IPS-18c (cell line): ENCODE data around the gene MED8.

Experiments
- H3K4me3 ChIP-seq: 2 replicates; pipeline ENCODE4 v1.7.0; 2013; ENCODE audit warnings: low read depth, mild to moderate bottlenecking, low read length, moderate library complexity; ENCODE audit not compliant: insufficient read depth
- H3K9me3 ChIP-seq: one replicate; pipeline ENCODE4 v1.6.1; 2013; ENCODE audit warnings: mild to moderate bottlenecking, low read length, moderate library complexity; ENCODE audit not compliant: control insufficient read depth, insufficient read depth

The MED8 gene, protein sequence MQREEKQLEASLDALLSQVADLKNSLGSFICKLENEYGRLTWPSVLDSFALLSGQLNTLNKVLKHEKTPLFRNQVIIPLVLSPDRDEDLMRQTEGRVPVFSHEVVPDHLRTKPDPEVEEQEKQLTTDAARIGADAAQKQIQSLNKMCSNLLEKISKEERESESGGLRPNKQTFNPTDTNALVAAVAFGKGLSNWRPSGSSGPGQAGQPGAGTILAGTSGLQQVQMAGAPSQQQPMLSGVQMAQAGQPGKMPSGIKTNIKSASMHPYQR

DNA sequence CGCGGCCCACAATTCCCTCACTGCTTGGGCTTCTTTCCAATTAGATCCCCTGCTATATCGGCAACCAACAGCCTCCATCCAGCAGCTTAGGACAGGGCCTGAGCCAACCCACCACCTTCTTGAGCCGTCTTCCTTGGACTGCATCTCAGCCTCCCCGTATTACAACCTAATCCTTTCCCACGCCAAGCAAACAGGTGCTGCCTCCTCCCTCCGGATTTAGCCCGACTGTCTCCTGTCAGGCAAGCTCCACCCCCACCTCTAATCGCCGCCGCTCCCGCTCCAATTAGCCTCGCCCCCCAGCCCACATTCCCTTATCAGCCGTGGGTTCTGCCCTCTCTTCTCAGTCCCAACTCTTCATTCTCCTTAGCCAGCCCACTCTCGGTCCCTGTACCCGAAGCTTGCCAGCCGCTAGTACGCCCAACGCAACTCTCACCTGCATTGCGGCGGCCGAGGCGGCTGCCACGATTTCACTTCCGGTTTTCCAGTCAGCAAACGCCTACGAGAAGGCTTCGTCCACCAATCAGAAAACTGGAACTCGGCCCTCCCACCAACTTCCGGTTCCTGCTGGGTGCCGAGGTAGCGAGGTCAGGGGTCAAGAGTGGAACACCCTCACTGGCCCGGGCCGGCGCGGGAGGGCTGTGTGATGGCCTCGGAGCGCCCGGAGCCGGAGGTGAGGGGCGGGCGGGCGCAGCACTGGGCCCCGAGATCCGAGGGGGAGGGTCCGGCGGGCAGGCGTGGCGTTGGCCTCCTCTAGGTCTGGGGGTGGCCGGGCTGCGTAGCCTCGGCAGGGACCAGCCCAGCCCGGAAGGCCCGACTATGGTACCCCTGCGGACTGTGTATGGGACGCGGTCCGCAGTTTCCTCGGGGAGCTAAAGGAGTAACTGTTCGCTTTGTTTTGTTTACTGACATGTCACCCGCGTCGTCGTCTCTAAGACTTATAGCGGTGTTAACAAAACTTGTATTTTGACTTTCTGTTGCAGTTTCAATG is at the start of gene MED8, which contains the start of gene SZT2:
MED8 (minus strand) TSS at position 475 of the 988 bp plus-strand sequence; CDS start at position 439, 36 bp downstream.
SZT2 (plus strand) TSS at position 574 of the 988 bp plus-strand sequence; CDS start at position 644, 70 bp downstream.
- no peaks in the 10 kb centered on the region for H3K9me3 ChIP-seq

DNA sequence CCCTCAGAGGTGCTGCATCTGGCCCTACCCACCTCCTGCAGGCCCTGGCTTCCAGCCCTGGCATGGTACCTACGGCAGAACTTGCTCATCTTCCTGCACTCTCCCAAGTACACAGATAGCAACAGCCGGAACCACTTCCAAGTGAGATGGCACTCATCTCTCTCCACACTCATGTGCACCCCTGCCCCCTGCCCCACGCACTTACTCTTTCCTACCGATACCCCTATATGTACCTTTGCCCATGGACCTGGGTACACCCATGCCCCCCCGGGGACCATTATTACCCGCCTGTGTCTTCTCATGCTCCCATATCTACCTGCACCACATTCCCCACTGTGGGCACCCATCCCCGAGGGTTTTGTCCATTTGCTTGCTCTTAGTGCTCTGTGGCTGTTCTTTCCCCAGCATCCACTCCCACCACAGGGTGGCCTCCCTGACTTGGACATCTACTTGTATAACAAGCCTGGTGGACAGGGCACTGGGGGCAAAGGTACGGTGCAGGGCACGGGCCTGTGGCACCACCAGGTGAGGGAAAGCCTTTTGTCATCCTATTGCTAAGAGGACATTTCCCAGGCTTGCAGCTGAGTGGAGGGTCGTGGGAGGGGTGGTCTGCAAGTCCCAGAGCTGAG is 49.5 kb upstream of the MED8 start:
- Histone ChIP-seq H3K4me3 (no peak overlapping the region), H3K9me3 (no peaks in the 10 kb centered on the region)

More for the DNA sequence above, at the start of gene MED8, which contains the start of gene SZT2:
- H3K4me3 ChIP-seq, result peak within 1 kb of the TSS; percentile 84

DNA sequence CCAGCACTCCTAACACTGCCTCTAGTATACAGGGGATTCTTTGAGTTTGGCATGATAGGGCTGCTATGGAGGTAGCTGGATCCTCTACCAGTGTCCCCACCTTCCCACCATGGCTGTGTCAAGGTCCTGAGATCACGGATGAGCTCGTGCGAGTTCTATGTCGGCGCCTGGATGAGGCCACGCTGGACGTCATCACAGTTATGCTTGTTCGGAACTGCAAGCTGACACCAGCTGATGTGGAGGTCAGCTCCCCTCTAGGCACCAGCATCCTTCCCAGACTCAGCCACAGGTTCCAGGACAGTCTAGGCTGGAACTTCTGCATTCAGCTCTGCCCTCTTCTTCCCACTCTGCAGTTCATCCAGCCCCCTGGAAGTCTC is 49.0 kb upstream of the MED8 start:
- no peaks in the 10 kb centered on the region for H3K9me3 ChIP-seq
- no peak overlapping the region for H3K4me3 ChIP-seq

DNA sequence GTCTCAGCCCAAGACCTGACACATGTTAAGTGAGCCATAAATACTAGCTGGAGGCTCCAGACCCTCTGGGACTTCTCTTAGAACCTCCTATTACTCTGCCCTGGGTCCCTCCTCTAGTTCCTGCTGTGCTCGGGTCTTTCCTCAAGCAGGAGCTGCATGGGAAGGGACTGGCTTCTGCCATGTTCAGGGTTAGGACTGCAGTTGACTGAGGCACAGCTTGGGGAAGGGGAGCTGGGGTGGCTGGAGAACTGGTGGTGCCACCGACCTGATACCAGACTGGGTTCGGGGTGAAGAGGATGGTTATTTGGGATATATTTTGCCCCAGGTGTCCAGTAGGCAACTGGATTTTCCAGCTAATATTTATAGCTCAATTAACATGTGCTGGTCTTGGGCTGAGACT is 48.4 kb upstream of the MED8 start:
- Histone ChIP-seq H3K9me3 (no peaks in the 10 kb centered on the region), H3K4me3 (no peak overlapping the region)

DNA sequence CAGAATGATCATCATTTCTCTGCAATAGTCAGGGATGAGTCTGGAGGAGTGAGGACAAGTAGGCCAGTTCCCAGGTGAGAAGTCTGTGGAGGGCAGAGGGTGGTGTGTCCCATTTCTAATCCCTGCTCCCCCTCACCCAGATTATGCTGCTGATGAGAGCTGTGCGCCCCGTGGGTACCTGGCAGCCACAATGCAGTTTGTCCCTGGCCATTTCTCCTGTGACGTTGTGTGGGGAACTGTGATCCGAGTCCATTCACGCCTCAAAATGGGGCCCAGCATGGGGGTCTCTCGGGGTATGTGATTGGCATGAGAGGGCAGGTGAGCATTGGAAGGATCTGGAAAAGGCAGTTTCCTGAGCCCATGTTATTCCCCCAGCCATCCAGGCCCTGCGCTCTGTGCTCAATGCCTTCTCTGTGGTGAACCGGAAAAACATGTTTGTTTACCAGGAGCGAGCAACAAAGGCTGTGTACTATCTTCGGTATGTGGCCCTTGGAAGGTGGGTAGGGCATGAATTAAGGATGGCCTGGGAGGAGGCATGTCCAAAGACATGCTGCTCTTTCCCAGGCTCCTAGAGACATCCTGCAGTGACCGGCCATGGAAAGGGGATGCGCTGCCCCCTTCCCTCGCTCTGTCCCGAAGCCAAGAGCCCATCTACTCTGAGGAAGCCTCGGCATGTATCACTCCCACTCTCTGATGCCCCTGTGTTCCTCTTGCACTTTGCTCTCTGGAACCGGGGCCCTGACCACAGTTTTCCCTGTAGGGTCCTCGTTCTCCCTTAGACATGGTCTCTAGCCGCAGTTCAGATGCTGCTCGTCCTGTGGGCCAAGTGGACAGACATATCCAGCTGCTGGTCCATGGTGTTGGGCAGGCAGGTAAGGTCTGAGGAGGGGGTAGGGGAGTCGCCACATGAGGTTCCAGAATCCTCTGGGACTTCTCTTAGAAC is 47.7 kb upstream of the MED8 start:
- Histone ChIP-seq H3K9me3 (no peaks in the 10 kb centered on the region), H3K4me3 (no peak overlapping the region)

DNA sequence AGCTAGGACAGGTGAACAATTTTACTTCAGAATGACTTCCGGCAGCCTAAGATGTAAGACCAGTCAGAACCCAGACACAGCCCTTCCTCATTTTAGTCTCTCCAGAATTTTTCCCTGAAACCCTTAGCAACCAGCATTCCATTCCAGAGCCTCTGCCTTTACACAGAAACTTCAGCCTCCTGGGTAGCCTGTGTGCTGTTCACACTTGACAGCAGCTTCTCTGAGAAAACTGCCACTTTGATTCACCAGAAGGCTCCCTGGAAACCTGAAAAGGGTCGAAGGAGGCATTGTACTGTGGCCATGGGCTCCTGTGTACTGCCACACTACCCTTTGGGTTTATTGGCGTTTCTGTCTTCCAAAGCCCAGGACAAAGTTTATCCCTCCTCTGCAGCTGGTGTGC is 46.8 kb upstream of the MED8 start:
- Histone ChIP-seq H3K4me3 (no peak overlapping the region), H3K9me3 (no peaks in the 10 kb centered on the region)

DNA sequence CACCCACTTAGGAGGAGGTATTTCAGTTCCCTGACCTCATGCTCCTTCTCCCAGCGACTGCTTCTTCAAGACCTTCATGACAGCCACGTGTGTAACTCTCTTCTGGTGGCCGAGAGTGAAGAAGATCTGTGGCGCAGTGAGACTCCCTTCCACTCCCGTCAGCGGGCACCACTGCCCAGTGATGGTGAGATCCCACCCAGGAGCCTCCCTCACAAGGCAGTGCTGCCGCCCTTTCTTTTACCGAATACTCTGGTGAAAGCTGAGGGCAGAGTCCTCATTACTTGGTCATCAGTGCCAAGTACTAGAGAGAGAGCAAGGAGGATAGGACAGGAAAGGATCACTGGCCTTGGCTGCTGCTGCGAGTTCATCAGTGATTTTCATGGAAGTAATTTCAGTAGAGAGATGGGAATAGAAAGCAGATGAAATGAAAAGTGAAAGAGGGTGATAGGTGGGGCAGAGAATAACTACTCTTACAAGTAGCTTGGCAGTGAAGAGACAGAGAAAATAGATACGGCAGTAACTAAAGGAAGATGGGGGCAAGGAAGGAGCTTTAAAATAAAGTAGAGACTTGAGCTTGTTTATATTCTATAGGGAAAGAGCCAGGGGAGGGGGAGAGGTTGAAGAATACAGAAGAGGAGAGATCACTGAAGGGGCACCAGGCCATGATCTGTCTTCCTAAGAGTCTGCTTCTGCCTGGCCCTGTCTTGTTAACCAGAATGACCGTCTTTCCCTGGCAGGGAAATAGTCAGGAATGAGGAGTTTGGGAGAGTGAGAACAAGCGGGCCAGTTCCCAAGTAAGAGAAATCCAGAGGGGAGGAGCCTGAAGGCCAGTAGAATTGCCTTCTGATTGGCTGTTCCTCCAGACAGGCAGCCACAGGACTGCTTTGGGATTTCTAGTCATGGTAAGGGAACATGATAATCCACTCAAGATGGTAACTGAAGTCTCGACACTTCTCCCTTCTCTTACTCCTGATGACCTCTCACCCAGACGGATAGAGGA is 45.8 kb upstream of the MED8 start:
- Histone ChIP-seq H3K4me3 (no peak overlapping the region), H3K9me3 (no peaks in the 10 kb centered on the region)

DNA sequence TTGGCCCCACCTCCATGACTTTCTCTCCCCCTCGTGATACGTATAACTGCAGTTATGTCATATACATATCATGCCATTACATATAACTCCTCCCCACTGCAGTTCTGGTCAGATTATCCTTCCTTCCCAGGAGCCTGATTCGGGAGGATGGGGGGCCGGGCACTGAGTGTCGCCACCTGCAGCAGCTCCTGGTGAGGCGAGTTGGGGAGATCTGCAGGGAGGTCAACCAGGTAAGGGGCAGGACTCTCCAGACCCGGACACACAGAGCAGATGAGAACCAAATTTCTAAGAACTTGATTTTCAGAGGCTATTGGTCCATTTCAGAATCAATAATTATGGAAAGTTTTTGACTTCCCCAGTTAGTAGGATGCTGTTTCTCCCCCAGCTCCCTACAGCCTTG is 44.7 kb upstream of the MED8 start:
- H3K4me3 ChIP-seq, result no peak overlapping the region
- H3K9me3 ChIP-seq, result no peaks in the 10 kb centered on the region

DNA sequence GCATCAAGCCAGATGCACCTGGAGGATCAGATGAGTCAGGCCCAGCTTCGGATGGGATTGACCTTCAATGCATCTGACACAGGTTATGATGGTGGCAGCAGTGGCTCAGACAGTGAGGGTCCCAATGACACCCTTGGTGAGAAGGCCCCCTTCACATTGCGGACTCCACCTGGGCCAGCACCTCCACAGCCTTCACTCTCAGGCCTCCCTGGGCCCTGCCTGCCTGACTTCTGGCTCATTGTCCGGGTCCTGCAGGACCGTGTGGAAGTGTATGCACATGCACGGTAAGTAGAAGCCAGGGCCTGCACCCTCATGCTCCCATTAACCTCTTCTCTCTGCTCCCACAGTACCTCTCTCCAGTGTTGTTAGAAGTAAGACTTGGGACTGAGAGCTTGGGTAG is 43.3 kb upstream of the MED8 start:
- Histone ChIP-seq H3K9me3 (no peaks in the 10 kb centered on the region), H3K4me3 (no peak overlapping the region)

DNA sequence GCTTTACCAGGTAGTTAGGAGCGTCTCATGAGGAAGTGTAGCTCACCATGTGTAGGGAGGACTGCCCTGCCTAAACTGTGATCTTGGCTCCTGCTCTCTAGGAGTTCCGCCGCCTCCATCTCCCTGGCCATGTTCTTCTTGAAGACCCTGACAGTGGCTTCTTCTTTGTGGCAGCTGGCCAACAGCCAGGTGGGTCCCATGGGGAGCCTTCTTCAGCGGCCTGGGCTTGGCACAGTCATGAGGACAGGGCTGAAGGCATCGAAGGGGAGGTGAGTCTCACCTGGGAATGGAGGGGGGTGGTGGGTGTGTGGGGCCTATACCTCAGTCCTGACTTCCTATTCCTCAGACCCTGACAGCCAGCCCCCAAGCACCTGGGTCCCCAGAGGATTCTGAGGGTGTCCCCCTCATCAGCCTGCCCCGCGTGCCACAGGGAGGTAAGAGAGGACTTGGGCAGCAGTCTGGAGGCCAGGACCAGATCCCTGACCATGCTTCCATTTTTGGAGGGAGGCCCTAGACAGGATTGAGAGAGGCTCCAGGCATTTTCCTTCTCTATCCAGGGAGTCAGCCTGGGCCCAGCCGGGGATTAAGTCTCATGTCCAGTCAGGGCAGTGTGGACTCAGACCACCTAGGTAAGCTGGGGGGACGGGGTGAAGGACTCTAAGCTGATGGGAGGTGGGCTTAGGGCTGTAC is 42.7 kb upstream of the MED8 start:
- no peaks in the 10 kb centered on the region for H3K9me3 ChIP-seq
- no peak overlapping the region for H3K4me3 ChIP-seq

DNA sequence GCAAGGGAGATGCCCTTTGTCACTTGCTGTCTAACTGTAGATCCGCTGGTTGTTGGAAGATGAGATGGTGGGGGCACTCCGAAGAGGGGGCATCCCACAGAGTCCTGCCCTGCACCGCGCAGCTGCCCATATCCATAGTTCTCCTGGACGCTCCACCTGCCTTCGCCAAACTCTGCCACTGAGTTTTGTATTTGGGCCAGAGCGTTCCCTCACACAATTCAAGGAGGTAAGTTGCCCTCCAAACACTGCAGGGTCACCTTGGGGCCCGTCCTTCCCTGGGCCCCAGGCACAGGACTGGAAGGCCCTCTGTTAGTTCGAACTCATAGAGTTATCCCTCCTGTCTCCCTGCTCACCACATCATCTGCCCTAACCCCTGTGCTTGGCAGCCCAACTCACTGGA is 42.1 kb upstream of the MED8 start:
- no peak overlapping the region for H3K4me3 ChIP-seq
- H3K9me3 ChIP-seq, result no peaks in the 10 kb centered on the region

DNA sequence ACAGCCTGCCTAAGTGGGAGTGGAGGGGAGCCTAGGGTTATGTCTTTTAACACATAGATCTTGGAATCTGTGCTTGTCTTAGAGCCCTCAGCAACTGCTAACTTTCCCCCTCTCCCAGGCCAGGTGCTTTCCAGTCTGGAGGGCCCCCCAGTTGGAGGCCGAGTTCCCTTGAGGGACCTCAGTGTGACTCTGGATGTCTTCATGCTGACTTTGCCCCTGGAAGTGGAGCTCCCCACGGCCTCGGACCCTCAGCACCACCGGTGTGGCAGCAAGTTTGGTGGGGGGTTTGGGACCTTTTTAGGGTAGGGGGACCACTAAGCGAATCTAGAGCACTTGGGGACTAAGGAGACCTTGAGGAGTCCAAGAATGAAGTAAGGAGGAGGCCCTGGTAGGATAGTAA is 41.2 kb upstream of the MED8 start:
- H3K9me3 ChIP-seq, result no peaks in the 10 kb centered on the region

DNA sequence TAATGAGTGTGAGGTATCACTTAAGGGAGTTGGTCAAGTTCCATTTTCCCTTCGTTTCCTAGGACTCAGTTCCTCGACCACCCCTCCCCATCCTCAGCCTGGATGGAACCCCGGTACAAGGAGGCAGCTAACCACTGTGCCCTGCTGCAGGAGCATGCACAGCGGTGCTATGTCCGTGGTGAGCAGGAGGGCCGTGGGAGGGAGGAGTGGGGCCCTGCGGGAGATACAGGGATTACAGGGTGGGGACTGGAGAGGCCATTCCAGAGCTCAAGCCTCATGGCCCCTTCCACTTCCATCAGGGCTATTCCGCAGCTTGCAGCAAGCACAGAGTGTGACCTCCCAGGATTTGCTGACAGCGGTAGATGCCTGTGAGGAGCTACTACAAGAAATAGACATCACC is 38.3 kb upstream of the MED8 start:
- Histone ChIP-seq H3K9me3 (no peaks in the 10 kb centered on the region), H3K4me3 (no peak overlapping the region)

More for the DNA sequence above, 41.2 kb upstream of the MED8 start:
- H3K4me3 ChIP-seq, result no peak overlapping the region

DNA sequence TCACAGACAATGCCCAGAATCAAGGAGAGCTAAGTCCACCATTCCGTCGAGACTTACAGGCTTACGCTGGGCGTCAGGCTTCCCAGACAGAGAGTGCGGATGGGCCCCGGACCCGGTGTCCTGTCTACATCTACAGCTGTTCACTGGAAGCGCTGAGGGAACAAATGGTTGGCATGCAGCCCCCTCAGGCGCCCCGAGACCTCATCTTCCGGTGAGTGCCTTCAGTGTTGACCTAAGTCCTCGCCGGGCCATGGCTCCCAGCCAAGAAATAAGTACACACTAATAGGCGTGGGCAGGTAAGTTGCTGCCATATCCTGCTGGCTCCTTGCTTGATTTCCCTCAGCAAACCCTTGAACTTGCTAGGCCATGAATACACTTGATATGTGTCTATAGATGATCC is 37.9 kb upstream of the MED8 start:
- Histone ChIP-seq H3K4me3 (no peak overlapping the region), H3K9me3 (no peaks in the 10 kb centered on the region)

DNA sequence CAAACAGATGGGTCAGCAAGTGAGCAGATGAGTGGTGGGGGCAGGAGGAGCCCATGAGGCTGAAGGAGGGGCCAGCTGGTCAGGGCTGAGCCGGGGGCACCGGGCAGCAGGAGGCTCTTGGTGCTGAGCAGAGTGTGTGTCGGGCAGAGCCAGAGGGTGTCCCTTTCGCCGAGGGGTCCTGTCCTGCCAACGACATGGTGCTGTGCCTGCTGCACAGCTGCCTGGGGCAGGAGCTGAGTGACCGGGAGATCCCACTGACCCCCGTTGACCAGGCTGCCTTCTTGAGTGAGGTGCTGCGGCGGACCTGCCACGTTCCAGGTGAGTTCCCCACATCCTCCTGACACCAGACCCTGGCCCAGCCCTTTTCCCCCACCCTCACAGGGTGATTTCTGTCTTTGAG is 36.6 kb upstream of the MED8 start:
- H3K4me3 ChIP-seq, result no peak overlapping the region
- H3K9me3 ChIP-seq, result no peaks in the 10 kb centered on the region
